ENCODE data around the gene AATK.

GRCh38 chr17:81071761-81072741 lies 94.0 kb downstream of the AATK start:
- TF ChIP-seq EZH2 (IDR thresholded peaks at IDR 0.05; ENCODE audit: low read length, unreplicated experiment) (no peak), CTCF (conservative IDR thresholded peaks at IDR 0.05; ENCODE audit: low read depth, low read length) (no peak)
